Activated CD4-positive, alpha-beta T cell treated with anti-CD3 and anti-CD28 coated beads, Interleukin-2, amount 50 U/mL, for 24 hours (primary cell): ENCODE results near the gene PLP2.
A peak's percentile ranks its signal among the peaks of the same experiment; 100 is the strongest.

Experiments used
- DNase-seq, 2 donors: peaks; one replicate each; pipeline ENCODE4 v3.0.0-alpha.2; 2020; ENCODE audit warnings: low read depth in 1 of 2, low spot score in 1 of 2

Gene PLP2

DNA sequence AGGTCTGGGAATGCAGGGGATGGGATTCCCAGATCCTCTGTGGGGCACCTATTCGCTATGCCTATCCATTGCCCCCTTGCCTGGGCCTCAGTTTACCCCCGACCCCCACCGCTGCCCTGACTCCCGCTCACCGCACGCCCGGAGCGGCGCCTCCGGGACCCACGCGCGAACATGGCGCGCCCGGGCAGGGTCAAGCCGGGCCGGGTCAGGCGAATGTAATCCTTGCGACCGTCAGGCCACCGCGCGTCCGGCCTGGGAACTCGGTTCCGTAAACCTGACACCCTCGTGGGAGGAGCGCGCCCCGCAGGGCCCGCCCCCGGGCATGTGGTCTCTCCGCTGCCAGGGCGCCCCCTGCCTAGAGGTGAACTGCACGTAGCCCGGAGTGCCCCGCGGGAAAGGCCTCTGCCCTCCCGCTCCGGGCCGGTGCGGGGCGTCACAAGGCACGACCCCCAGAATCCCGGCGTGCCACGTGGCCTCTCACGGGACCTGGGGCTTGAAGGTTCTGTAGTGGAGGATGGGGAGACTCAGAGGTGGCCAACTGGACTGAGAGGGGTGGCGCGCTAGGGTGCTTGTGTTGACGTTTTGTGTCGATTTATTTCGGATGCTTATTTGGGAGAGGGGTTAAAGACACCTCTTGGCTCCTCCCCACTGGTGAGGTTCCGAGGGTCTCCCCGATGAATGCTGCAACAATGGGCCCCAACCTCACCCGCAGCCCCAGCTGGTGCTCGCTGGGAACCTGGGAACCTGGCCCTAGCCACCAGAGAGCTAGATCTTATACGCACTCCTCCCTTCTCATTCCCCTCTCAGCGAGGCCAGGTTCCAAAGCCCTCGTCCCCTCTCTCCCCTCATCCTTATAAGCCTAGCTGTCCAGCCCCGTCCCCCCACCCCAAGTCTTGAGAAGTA lies 14.7 kb downstream of the PLP2 start, which contains the start of gene PRICKLE3:
PRICKLE3 (minus strand) TSS at position 249 of the 903 bp plus-strand sequence; CDS start at position 173, 76 bp downstream.
- peak in 1 of 2 donors; percentile 54 for DNase-seq

DNA sequence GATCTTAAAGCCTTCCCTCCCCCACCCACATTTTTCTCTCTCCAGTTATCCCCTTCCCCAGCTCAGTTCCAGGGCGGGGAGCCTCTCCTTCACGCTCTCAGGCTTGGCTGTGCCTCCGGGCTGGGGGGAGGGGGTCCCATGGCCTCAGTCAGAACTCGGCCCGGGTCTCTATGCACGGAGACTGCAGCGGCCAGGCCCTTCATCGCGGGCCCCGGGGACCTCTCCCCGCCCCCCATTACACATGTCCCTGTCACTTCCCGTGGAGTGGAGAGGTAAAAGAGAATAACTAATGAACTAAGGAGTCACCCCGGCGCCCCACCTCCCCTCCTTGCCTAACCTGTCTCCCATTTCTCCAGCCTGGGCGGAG lies 15.3 kb downstream of the PLP2 start:
- DNase-seq: no peak

DNA sequence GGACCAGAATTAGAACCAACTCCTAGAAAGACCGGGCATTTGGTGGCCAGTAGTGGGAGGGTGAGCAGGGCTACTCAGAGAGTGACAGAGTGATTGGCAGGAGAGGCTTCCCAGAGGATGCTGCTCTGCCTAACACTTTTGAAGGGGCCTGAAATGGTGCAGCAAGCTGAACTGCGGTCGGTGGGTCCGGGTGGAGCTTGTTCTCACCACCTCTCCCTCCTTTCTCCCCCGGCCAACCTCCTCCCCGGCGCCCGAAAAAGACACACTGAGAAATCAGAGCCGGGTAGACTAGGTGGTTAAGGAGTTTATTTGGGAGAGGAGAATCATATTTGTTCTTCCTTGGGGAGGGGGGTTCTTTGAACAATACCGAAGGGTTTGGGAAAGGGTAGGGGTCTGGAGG lies 15.8 kb downstream of the PLP2 start:
- no peak for DNase-seq

DNA sequence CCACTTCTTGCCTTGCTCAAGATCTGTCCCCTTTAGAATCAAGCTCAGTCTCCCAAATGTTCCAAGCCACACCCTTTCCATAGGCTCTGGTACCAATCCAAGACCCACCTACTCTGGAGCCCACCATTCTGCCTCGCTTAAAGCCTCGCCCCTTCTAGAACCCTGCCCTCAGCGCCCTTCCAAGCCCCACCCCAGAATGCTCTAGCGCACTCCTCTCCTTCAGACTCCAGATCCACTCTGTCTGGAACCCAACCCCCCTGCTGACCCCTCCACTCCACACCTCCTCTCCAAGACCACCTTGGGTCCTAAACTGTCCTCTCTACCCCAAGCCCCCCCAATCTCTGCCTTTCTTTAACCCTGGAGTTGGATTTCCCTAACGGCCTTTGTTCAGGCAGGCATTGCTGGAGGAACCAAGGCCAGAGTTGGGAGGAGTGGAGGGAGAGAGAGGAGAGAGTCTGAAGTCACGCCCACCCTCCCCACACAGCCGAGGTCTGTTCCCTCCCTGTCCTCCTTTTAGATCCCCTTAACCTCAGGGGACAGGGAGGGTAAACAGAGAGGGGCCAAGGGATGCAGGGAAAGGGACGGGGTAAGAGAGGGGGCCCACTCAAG lies 16.9 kb downstream of the PLP2 start:
- DNase-seq: no peak

DNA sequence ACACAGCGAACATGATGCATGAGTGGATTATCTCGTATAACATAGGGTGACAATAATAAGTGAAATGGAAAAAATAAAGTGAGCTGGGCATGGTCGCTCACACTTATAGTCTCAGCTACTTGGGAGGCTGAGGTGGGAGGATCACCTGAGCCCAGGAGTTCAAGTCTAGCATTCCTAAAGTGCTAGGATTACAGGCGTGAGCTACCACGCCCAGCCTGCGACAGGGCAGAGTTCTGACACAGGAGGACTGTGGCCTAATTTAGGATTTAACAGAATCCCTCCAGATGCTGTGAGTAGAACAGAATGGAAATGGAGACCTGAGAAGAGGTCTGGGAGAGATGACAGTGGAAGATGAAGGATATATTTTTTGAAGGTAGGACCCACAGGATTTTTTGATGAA lies 17.9 kb downstream of the PLP2 start:
- DNase-seq: no peak

DNA sequence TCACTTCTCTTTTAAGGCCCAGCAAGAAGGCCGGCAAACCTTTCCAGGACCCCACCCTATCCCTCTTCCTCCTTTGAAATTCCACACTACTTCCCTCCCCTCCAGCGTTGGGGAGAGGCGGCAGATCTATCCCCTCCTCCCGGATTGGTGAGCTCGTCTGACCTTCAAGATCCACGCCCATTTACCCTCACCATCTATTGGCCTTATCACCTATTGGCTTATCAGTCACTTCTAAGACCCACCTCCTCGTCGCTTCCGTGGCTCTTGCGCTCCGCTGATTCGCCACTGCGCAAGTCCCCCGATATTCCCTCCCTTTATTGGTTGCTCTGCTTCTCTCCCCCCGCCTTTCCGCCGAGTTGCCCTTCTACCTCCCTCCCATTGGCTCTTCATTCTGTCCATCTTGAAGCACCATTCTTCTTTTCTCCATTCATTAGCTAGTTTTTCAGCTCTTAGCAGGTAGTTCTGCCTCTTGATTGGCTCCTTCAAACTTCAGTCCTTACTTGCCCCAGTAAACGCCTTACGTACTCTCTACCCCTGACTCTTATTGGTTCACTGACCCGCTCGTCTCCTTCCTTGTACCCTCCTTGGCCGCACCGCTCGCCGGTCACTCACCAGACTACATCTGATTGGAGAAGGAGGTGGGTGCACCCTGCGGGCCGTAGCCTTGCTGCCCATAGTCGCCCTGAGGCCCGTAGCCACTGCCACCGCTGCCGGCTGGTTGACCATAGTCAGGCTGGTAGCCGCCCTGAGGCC lies 19.3 kb downstream of the PLP2 start:
- peak; percentile 39 to 83 for DNase-seq

DNA sequence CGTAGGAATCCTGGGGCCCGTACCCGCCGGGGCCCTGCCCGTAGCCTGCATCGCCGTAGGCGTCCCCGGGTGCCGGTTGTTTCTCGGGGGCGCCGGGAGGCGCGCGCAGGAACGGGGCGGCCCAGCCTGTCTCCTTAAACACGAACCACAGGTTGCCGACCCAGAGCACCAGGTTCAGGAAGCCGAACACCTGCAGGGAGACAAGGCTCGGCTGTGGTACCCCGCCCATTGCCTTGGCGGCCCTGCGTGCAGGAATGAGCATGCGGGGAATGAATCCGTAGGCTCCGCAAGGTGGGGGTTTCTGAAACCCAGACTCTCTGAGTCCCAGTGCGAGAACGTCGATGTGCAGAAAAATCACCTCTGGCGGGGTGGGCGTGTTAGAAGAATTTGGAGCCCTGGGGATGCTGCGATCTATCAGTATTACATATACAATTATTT lies 19.9 kb downstream of the PLP2 start:
- DNase-seq: no peak

DNA sequence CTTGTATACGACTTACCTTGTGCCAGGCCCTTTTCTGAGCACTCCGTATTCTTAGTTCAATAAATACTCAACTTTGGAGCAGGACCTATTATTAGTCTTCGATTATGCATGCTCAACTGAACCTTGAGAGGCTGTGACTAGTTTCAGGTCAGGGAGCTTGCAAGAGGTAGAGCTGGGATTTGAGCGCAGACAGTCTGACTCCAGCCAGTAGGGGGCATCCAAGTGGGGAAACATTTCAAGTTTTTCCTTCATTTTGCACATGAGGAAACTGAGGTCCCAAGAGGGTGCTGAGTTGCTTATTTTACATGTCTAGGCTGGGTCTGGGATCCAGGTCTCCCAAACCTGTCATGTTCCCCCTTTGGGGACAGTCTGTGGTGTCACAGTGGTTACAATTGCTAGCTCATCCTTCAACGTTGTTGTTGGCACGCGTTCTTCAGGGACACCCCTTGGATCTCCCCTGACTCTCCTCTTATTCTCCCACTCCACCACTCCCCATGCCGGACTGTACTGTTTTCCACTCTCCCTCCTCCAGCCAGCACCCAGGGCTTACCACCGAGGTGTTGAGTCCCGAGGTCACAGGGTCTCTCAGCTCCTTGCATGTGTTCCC lies 21.1 kb downstream of the PLP2 start:
- DNase-seq: no peak

DNA sequence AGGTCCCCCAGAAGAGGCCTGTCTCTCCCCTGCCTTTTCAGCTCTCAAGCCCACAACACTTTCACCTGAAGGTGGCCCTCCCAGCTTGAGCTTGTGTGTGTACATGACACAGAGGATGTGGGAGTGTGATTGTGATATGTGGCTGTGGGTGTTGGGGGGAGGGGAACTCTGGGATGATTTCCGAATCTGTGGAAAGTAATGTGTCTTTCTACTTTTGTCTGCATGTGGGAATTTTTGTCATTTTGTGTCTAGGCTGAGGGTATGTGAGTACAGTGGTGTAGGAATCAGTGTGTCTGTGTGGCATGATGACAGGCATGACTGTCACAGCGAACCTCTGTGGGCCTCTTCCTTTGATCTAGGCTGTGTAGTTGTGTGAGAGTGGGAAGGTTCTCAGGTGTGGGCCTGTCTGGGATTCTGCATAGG lies 21.9 kb downstream of the PLP2 start:
- no peak for DNase-seq

DNA sequence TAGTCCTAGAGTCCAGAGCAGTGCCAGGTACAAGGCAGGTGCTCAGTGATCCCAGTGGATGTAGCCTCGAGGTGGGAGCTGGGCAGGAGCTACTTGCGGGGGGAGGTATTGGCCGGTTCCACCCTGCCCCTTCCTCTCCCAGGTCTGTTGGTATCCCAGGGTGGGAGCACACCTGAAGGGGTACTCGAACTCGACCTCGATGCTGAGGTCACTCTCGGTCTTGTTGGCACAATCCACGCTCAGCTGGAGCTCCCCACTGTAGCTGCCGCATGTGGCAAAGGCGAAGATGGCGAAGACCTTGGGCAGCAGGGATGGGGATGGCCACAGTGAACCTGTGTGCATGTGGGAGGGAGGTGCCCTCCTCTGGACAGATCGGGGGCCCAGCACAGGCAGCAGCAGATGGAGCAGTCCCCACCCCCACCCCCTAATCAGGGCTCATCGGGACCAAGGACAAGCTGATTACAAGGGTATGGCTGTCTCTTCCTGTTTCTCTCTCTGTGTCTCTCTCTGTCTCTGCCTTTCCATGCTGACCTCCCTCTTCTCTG lies 25.9 kb downstream of the PLP2 start:
- DNase-seq: no peak

DNA sequence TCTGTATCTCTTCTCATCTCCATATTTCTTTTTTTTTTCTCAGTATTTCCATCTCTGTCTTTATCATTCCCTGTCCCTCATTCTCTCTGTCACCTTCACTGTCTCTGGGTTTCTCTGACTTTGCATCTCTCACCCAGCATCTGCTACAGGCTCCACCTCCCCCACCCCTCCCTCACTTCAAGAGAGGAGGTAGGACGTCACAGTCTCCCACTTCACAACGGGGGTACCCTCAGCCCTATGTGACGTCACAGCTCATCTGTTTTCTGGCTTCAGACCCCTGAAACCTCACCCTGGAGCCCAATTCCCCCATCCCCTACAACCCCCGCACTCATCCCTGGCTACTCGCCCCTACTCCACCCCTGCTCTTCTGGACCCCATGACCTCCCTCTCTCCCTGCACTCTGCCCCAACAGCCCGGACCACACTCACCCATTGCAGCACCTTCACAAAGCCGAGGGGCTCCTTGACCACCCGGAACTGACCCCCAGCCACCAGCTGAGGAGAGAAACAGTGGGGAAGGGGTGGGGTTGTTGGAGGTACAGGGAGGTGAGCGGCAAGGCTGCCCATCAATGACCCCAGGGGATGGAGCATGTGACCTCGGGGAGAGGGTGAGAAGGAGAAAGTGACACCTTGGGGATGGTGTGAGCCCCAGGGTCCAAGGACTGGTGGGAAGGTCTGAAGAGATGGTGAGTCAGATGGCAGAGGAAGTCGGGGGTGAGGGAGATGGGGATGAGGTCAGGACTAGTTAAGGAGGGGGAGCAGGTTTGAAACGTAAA lies 27.0 kb downstream of the PLP2 start:
- DNase-seq: no peak

DNA sequence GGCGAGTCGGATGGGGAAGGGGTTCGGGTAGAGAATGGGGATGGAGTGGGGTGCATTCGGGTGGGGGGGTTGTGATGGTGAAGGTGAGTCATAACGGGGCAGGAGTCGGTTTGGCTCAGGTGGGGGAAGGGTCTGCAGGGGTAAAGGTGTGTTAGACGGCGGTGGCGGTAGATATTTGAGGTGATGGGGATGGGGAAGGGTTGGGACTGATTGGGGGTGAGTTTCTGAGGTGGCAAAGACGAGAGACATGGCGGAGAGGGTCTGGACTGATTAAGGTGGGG lies 27.6 kb downstream of the PLP2 start:
- DNase-seq: no peak

DNA sequence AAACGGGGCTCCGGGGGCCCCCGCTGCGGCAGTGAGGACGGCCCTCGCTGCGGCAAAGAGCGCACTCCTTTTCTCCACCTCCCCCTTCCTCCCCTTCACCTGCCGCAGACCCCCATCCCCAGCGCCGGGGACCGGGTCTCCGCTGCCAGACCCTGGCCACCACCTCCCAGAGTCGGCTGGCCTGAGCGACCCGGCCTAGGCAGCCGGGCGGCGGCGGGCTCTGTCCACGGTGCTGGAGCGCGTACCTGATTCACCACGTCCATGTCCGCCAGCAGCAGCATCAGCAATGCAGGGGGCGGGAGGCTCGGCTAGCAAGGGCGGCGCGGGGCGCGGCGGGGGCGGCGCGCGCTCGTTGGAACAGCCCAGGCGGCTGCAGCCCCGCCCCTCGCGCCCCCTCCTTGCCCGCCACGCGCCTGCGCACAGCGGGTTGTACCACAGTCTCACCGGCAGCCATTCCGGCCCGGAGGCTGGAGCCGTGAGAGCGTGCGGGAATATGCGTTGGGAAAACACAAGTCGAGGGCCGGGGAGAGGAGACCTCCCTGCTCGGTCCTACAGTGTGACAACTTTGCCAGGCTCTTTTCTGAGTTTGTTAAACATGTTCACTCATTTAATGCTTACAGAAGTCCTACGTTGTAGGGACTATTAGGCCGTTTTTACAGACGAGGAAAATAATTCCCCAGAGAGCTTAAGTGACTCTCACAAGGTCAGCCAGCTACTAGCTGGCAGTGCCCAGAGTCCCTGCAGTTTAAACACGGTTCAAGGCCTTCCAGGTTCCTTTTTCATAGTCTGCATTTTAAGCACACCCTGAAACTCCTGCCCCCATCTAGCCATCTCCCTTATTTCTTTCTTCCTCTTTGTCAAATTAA lies 28.4 kb downstream of the PLP2 start, which contains the start of gene SYP:
SYP (minus strand) TSS at position 288 of the 866 bp plus-strand sequence; CDS start at position 281, 7 bp downstream.
- peak; percentile 70 to 76 for DNase-seq

DNA sequence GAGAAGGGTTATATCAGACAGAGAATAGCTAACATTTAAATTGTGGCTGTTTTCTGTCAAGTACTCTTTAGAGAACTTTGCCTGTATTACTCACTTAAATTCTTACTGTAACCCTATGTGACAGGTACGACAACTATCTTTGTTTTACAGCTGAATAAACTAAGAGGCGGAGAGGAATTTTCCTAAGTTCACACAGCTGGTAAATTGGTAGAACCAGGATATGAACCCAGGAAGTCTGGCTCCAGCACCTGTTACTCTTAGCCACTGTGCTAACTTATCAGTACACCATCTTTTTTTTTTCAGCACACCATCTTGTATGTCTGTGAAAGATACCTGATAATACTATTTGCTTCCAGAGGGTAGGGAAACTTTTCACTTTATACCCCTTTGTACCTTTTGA lies 30.3 kb downstream of the PLP2 start:
- no peak for DNase-seq

DNA sequence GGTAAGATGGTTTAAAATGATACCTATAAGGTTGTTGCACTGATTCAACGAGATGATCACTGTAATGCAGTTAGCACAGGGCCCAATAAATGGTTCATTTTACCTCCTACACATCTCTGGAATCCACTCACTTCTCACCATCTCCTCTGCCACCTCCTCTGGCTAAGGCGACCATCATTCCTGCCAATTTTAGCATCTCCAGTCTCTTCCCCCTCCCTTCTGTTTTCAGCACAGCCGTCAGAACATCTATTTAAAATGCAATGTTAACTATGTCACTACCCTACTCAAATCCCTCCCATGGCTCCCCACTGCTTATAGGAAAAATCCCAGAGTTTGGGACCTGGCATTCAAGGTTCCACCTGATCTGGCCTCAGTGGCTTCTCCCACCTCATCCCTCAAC lies 31.8 kb downstream of the PLP2 start:
- DNase-seq: no peak

DNA sequence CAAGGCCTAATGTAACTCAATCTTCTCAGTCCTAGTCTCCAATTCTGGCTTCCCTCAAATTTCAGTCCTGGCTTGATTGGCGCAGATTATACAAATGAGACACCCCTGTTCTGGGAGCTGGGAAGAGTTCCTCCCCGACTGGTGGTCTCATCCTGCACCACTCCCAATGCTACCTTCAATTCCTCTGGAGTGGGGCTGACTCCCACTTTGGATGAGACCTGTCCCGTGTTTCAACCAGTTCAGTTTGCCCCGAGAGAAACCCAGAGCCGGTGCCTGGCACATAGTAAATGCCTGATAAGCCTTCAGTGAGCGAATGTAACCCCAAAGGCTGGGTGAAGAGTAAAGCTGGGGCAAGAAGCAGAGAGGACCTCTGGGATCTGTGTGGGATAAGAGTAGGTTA lies 32.3 kb downstream of the PLP2 start:
- no peak for DNase-seq

DNA sequence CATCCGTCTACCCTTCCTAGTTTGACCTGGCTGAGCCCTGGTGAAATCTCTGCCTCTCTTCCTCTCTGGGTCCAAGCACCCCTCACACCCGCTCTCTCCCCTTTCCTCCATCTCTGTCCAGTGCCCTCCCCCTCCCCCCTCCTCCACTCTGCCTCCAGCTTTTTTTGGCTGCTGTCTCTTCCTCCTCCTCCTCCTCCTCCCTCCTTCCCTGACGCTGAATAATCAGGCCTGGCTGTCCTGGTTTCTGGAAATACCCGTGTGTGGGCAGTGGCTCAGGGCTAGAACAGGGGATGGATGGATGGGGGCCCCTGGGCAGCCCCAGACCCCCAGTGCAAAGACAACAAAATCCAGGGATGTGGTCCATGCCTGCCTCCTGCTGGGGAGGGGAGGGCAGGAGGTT lies 33.0 kb downstream of the PLP2 start:
- no peak for DNase-seq

DNA sequence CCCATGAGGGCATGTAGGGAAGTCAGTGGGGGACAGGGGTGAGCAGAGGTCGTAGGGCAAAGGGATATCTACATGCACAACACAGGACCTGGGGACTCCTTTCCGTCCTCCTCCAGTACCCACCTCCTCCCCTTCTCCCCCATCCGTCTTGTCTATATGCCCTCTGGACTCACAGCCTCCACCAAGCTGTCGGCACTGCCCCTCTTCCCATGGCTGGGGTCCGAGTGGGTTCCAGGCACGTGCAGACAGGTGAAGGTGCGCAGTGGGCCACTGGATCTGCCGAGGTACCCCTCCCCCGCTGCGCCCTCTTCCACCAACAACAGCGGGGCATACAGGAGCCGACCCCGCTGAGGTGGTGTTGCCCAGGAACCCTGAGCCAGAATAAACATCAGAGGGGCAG lies 33.7 kb downstream of the PLP2 start:
- no peak for DNase-seq

DNA sequence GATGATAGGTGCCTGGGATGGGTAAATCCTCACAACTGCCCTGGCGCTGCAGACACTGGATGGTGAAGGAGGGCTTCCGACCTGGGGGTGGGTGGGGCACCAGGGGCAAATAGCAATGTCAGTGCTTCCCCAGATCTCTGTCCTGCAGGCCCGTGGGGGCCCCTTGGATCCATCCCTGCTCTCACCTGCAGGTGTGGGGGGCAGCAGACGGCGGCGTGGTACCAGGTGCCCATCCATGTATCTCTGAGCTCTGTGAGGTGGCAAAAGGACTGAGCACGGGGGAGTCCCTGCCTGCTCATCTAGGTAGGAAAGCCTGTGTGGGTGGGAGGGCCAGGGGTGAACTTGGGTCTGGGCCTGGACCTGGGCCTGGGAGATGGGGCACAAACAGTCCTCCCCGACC lies 34.8 kb downstream of the PLP2 start:
- DNase-seq: no peak

DNA sequence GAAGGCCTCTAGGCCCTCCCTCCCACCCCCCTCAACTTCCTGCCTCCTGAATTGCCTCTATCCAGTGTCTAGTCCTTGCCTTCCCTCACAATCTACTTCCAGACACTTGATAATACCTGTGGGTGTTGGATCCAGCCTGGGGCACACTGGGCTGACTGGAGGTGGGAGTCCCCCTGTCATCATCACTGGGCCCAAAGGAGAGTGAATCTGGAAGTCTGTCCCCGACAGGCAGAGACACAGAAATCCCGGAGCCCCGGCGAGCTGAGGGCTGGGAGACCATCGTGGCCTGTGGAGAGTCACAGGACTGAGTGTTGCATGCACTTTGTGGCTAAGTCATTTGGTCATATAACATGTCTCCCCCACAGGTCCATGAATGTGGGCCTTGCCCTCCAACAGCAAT lies 36.7 kb downstream of the PLP2 start:
- no peak for DNase-seq
